Stimulated activated CD4-positive, alpha-beta T cell treated with anti-CD3 and anti-CD28 coated beads, Interleukin-2, amount 100 ng/mL, for 48 hours (primary cell): ENCODE data around the gene GPC6.
"Not testable (repeated sequence)": the region's sequence is repeated elsewhere in the genome, so short reads cannot be mapped to it uniquely, and the experiment has no call there.

Experiments used
- DNase-seq, 2 donors: peaks; one replicate each; pipeline ENCODE4 v3.0.0-alpha.2; 2020

GPC6 gene

DNA sequence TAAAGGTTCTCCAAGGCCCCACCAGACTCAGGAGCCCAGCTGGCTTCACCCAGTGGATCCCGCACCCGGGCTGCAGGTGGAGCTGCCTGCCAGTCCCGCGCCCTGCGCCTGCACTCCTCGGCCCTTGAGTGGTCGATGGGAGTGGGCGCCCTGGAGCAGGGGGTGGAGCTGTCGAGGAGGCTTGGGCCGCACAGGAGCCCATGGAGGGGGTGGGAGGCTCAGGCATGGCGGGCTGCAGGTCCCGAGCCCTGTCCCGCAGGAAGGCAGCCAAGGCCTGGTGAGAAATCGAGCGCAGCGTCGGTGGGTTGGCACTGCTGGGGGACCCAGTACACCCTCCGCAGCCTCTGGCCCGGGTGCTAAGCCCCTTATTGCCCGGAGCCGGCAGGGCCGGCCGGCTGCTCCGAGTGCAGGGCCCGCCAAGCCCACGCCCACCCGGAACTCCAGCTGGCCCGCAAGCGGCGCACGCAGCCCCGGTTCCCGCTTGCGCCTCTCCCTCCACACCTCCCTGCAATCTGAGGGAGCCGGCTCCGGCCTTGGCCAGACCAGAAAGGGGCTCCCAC, 228.1 kb downstream of the GPC6 start:
- DNase-seq = not testable (repeated sequence)

GRCh38 chr13:93455861-93456260, 229.3 kb downstream of the GPC6 start:
- DNase-seq = no peak

DNA sequence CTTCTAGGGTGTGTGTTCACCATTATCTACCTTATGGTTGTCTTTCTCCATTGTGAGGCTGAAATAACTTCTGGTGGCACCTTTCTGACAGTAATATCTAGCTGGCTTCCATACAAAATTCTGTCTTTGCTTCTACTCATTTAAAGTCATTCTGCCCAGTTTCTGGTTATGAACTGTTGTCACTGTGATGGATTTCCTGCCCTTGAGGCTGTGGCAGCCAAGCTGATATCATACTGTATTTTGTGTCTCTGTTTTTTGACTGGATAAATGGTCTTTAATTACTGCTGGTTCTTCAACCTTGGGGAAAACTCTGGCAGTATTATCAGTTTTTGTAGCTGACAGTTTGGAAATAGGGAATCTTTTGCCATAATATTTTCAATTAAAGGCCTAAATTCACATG, 233.4 kb downstream of the GPC6 start:
- no peak for DNase-seq

- no peak for DNase-seq
Measured at GRCh38 chr13:93462151-93462550, 235.5 kb downstream of the GPC6 start.

DNA sequence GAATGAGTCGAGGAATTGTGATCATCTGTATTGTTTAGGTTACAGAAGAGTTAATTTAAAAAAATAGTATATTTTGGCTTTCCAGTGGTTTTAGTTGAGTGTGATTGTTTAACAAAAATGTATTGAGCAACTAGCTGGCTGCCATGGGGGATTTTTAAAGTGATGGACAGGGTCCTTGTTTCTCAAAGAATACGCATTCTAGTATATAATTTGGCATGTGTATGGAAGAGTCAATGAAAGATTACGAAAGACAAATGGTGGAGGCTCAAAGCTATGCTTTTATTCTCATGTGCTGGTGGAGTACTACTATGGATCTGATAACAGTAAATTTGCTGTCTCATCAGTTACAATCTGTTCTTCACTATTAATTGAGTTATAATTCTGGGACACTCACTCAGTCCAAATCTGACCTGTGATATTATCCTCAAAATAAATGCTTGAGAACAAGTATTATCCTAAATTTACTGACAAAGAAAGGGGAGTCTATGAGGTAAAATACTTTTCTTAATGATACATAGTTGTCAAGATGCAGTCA, 240.0 kb downstream of the GPC6 start:
- DNase-seq = no peak

DNA sequence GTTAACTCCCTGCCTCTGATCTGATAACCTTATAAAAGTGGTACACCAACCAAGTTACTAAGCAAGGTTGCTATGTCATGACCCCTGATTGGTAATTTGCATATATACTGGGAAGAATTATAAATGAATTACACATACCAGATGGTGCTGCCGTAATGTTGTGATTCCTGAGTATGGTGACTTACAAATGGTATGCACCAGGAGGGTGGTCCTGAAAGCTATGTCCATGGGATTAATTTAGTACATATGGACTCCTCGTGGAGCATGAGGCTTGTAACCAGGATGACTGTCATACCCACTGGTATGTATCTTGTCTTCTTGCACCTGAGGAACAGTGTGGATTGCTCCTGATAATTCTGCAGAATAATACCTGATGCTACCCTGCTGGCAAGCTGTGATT, 240.6 kb downstream of the GPC6 start:
- no peak for DNase-seq

GRCh38 chr13:93468433-93468832, 241.8 kb downstream of the GPC6 start:
- no peak for DNase-seq

GRCh38 chr13:93472296-93472695, 245.7 kb downstream of the GPC6 start:
- DNase-seq = no peak

- no peak for DNase-seq
Measured at GRCh38 chr13:93472814-93473296, 246.2 kb downstream of the GPC6 start.

DNA sequence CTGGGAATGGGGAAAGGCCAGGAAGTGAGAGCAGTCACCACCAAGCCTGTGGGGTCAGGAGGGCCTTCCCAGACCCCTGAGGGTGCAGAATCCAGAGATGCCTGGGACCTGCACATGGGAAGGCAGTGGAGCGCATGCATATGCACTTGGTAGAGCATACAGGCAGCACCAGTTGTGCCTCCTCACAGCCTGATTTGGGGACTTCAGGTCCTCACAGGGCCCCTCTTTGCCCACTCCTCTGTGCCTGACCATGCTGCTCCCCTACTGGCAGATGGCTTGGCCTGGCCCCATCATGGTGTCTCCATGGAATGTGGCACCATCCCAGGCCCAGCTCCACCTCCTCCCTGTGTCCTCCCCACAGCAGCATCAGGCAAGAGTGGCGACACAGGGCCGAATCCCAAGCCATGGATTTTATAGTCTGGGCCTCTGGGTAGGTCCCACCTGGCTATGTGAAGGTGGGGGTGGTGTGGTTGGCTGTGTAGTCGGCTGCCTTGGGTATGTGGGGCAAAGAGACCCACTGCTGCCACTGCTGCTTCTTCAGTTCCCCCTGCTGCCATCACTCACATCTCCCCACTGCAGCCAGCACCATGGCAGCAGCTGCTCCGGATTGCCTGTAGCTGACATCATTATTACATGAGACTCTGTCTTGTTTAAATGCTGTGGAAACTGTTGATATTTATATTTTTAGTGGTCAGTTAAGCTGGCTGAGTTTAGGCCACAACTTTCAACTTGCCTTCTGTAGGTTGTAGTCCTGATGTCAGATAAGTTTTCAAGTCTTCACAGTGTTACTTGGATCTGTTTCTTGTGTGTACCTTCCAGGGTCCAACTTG, 247.0 kb downstream of the GPC6 start:
- DNase-seq = no peak

- no peak for DNase-seq
Measured at GRCh38 chr13:93476175-93476574, 249.6 kb downstream of the GPC6 start.

- DNase-seq = no peak
Measured at GRCh38 chr13:93477238-93477637, 250.6 kb downstream of the GPC6 start.

DNA sequence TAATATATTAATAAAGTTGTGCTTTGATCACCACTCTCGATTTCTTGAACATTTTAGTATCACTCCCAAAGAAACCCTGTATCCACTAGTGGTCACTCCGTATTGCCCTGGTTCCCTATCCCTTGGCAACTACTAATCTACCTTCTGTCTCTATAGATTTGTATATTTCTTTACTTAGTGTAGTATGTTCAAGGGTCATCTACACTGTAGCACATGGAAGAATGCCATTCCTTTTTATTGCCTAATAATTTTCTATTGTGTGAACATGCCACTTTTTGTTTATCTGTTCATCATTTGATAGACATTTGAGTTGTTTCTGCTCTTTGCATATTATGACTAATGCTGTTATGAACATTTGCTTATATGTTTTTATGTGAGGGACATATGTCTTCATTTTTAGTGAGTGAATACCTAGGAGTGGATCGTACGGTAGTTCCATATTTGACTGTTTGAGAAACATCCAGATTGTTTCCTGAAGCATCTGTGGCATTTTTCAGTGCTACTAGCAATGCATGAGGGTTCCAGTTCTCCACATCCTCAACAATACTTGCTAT, 254.0 kb downstream of the GPC6 start:
- DNase-seq = no peak

DNA sequence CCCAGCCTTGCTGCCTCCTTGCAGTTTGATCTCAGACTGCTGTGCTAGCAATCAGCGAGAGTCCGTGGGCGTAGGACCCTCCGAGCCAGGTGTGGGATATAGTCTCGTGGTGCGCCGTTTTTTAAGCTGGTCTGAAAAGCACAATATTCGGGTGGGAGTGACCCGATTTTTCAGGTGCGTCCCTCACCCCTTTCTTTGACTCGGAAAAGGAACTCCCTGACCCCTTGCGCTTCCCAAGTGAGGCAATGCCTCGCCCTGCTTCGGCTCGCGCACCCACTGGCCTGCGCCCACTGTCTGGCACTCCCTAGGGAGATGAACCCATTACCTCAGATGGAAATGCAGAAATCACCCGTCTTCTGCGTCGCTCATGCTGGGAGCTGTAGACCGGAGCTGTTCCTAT, 269.5 kb downstream of the GPC6 start:
- not testable (repeated sequence) for DNase-seq

GRCh38 chr13:93496985-93497673, 270.5 kb downstream of the GPC6 start:
- no peak for DNase-seq

- DNase-seq = no peak
Measured at GRCh38 chr13:93499991-93500390, 273.4 kb downstream of the GPC6 start.

DNA sequence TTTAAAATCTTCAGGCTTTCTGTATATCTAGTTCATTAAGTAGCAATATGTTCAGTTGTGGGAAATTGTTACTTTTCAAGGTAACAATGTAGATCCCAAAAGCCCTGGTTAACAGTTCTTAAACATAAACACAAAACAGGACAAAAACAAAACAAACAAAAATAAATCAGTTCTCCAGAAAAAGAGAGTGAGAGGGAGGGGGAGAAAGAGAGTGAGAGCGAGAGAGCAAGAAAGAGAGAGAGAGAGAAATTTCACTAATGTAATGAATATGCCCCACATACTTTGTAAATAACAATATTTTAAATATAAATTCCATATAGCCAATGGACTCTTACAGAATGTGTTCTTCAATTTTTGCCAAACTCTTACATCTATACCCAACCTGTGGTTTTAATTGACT, 275.5 kb downstream of the GPC6 start:
- DNase-seq = no peak

DNA sequence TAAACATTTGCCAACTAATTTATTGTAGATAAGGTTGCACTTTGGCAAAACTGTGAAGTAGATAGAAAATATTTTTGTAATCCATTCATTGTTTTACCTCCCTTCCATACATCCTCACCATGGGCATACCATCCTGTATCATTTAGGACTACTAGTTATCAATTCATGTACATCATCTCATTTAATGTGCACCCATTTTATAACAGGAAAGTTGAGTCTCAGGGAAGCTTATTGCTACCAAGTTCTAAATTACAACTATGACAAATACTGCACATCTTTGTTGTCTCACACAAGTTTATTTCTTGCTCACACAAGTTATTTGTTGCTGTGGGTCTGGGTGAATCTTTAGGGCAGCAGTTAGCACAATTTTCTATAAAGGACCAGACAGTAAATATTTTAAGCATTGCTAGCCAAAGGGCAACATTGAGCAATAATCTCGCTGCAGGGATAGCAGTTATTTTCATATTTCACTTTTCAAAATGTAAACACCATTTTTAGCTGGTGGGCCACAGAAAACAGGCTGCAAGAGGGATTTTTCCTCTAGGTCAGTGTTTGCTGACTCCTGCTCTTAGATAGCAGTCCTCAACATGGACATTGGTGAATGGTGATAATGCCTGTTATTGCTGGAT, 276.5 kb downstream of the GPC6 start:
- DNase-seq = no peak

GRCh38 chr13:93505104-93505952, 278.7 kb downstream of the GPC6 start:
- DNase-seq = no peak

- no peak for DNase-seq
Measured at GRCh38 chr13:93511011-93511410, 284.4 kb downstream of the GPC6 start.

DNA sequence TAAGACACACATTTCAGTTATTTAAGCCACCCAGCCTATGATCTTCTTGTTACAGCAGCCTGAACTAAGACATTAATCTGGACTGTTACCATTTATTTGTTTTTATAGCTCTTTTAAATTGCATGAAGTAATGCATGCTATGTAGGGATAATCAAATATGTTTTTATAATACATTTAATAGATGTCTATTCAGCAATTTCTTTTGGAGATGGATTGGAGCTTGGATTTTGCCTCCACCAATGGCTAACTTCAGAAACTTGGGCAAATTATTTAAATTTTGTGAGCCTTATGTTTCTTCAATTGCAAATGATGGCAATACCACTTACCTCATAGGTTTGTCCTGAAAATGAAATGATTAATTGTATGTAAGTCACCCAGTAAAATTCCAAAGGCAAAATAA, 288.7 kb downstream of the GPC6 start:
- DNase-seq = no peak

DNA sequence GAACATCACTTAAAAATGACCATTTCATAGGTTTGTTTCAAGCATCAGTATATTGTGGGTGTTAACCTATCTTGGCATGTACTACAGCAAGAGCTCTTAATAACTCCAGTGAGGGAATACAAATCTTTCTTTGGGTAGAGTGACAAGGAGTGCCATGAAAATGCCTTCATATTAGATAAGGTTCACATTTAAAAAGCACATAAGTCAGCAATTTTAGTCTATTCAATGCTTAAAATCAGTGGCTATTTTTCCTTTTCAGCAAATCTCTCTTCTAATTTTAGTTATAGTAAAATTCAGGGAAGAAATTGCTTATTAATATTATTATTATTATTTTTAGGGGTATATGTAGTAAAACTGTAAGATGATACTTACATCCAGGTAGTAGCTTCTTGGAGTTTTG, 291.1 kb downstream of the GPC6 start:
- DNase-seq = no peak
